GM12801 (cell line): Measurements from ENCODE around the gene LITAFD.

Experiments
- TF ChIP-seq, protein P1 (sequence below): IDR thresholded peaks from one replicate; pipeline ENCODE4 v1.5.1; 2011; ENCODE audit warnings: control low read depth; ENCODE audit not compliant: insufficient read length; ENCODE audit errors: extremely low read depth

The LITAFD gene

DNA sequence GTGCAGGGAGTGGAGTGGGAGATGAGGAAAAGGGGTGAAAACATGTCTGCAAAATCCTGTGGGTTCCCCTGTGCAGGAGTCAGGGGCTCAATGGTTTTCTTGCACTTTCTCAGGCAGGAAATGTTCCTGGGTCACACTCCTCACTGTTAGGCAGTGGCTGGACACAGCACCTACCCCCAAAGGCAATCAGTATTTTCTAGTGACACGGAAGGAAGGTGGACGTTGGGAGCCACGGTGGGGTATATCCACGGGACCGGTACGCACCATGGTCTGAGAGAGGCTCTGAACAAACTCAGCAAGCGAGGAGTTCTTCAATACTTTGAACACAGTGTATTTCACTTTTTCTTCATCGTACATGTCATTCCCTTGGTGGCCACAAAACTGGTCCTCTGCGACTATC lies 20.9 kb downstream of the LITAFD start:
- TF ChIP-seq, protein P1, sequence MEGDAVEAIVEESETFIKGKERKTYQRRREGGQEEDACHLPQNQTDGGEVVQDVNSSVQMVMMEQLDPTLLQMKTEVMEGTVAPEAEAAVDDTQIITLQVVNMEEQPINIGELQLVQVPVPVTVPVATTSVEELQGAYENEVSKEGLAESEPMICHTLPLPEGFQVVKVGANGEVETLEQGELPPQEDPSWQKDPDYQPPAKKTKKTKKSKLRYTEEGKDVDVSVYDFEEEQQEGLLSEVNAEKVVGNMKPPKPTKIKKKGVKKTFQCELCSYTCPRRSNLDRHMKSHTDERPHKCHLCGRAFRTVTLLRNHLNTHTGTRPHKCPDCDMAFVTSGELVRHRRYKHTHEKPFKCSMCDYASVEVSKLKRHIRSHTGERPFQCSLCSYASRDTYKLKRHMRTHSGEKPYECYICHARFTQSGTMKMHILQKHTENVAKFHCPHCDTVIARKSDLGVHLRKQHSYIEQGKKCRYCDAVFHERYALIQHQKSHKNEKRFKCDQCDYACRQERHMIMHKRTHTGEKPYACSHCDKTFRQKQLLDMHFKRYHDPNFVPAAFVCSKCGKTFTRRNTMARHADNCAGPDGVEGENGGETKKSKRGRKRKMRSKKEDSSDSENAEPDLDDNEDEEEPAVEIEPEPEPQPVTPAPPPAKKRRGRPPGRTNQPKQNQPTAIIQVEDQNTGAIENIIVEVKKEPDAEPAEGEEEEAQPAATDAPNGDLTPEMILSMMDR = no peak

DNA sequence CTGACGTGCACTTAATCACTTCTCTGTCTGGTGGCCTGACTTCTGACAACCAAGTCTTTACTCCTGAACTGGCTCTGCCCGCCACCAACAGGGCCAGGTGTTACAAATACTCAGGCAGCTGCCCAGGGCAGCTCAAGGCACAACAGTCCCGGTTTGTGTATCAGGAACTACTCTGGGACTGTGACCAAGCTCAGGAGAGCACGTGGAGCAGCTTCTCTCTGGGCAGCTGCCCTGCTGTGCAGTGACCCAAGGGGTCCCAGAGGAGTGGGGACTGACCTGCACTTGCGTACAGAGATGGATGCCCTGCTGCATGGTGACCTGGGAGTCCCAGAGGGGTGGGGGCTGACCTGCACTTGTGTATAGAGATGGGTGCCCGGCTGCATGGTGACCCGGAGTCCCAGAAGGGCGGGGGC lies 21.9 kb downstream of the LITAFD start:
- TF ChIP-seq, protein P1 = no peak

- TF ChIP-seq, protein P1 = no peak
These were observed 23.1 kb downstream of the LITAFD start for GRCh38 chr16:8905168-8905762.

DNA sequence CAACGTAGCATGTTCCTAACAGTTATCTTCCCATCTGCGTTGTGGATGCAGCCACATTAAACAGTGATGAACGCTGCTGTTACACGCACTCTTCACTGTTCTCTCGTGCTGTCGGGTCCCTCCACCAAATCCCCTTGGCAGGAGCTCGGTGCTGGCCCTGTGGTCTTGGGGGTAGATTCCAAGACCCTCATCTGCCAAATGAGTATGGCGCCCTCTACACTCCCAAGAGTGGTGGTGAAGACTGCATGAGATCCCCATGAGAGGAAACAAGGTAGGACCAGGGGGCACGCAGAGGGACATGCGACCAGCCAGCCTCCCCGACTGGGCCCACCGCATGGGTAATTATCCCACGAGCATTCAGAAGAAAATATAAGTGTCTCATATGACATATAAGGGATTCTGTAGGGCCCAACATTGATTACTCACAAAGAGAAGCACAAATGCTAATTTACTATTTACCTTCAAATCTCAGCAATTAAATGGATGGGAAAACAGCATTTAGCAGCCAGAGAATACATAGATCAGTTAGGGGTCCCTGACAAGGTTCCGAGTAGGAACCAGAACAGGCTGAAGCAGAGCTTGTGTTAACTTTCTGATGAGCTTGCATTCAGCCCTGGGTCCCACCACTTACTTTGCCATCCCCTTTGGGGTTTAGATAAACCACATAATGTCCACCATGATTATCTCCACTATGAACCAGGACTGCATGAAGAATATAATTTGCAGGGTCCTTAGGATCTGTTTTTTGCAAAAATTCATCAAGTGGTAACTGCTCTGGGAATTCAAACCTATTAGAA lies 23.8 kb downstream of the LITAFD start:
- TF ChIP-seq, protein P1 = no peak

- TF ChIP-seq, protein P1 = no peak
These were observed 24.9 kb downstream of the LITAFD start for GRCh38 chr16:8907096-8907495.

DNA sequence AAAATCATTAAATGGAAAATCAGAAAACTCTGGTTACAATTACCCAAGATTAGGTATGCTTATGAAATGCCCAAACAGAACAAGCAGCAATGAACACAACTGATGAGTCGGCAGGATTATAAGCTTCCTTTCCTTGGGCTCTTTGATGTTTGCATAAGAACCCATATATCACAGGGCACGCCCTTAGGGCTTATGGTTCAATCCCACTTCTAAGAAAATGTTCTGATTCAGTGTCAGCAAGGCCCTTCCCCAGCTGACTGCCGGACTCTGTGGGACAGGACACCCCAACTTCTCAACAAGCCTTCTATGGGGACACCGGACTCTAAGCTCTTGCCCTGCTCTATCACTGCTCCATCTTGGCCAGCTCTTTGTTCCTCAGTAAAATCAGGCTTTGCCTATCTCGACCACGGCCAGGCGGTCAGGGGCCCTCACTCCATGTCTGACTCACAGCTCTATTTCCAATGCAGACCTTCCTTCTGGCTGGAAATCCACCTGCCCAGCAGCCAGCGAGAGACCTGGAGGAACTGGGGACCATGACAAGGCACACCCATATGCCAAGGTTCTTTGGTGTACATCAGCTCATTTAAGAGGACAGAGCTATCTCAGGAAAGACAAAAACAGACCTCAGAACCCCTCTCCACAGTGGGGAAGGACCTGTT lies 26.8 kb downstream of the LITAFD start:
- TF ChIP-seq, protein P1 = no peak

DNA sequence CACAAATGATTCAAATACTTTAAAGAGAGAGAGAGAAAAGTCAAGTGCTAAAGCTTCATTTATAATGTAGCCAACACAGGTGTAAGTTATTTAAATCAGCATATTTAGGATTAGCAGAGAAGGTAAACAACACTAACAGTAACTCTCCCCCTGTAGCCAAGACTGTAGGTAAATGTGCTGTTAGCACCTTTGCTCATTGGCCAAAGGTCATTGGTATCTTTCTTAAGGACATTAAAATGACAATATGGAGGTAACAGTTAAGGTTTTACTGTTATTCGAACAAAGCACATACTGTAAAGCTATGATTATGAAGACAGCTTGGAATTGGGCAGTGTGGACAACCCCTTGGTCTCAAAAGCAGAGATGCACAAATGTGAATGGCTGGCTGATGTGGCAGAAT lies 28.7 kb downstream of the LITAFD start:
- TF ChIP-seq, protein P1 = no peak
